ENCODE measurements around the gene ART4. TPM values are rescaled to one million over a fixed set of nuclear protein-coding genes. Genes with fewer than 3 reads are reported as not detected.

Gene ART4
- total and polyA plus RNA-seq, 2 donors (not counting 3 experiments of a cell fraction or from before 2014, with no cell fraction given): 12.5 to 54.7 TPM

DNA sequence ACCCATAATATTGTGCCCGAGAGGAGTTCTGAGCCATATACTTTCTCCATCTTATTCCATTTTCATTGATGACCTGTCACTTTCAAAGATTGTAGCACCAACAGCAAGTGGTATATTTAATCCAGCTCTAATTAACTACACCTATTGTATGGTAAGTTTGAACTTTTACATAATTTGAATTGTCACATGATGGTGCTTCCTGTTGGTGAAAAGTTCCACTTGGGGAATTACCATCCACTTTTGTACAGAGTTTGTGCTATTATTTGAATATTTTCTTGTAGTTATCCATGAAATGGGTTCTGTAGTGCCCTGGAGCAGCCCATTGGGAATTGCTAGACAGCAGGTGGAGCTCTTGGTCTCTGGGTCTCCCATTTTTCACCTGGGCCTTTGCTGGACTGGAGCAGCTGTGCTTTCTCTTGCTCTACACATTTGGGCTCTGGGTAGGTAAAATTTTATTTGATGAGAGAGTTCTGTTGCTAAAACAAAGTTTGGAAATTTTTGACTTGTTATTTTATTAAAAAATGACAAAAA is 32.3 kb downstream of the ART4 start:
- H3K4me2 ChIP-seq (ENCODE audit: insufficient read depth, low read length): no peak overlapping the region
- POLR2A ChIA-PET: interaction anchor here (0.8 kb wide), 1 partner anchor 8 kb away, joined by 3 read pairs; no protein-coding TSS in a partner anchor
- FAIRE-seq: peak; percentile 62

More for the DNA sequence above, 32.3 kb downstream of the ART4 start:
- Histone ChIP-seq H3K27ac (ENCODE audit: insufficient read depth, low read depth, low read length) (no peak overlapping the region), H3K36me3 (ENCODE audit: control insufficient read depth in 2 of 2, extremely low read depth in 1 of 2, insufficient read depth in 2 of 2, low read length in 2 of 2) (no peaks in the 10 kb centered on the region), H3K79me2 (ENCODE audit: control insufficient read depth, insufficient read depth, low read length) (no peaks in the 10 kb centered on the region), H3K9ac (replicated peaks; ENCODE audit: extremely low read depth, insufficient read depth, low read length) (no peak overlapping the region), H2AFZ (ENCODE audit: low read depth, low read length) (no peak overlapping the region), H3K9me3 (replicated peaks; ENCODE audit: control insufficient read depth, insufficient read depth, low read length) (no peaks in the 10 kb centered on the region), H3K9me1 (replicated peaks; ENCODE audit: control insufficient read depth, extremely low read depth, insufficient read depth, low read length) (no peaks in the 10 kb centered on the region), H3K4me1 (ENCODE audit: control insufficient read depth, extremely low read depth, insufficient read depth, low read length) (no peaks in the 10 kb centered on the region), H3K27me3 (ENCODE audit: control insufficient read depth in 2 of 2, insufficient read depth in 2 of 2, low read length in 2 of 2) (no peaks in the 10 kb centered on the region), H3K4me3 (replicated peaks in 1 of 3; ENCODE audit: insufficient read depth in 1 of 3, low read depth in 1 of 3, low read length in 3 of 3) (no peak overlapping the region), H4K20me1 (replicated peaks; ENCODE audit: control insufficient read depth, extremely low read depth, insufficient read depth, low read length) (no peaks in the 10 kb centered on the region)
- intact Hi-C loops (cut with micrococcal nuclease): loop anchor here (1.0 kb wide), 3 partner anchors 34 to 410 kb away; partner anchors contain the start of gene RERG
- dilution Hi-C loops (cut with MboI; ENCODE audit: extremely low pct_ligation_motif_present, low sequenced_read_pairs): no loop called here
- TF ChIP-seq FOS (IDR thresholded peaks at IDR 0.05; ENCODE audit: borderline replicate concordance, insufficient read depth, low read length): no peak
- TF ChIP-seq, protein P1, sequence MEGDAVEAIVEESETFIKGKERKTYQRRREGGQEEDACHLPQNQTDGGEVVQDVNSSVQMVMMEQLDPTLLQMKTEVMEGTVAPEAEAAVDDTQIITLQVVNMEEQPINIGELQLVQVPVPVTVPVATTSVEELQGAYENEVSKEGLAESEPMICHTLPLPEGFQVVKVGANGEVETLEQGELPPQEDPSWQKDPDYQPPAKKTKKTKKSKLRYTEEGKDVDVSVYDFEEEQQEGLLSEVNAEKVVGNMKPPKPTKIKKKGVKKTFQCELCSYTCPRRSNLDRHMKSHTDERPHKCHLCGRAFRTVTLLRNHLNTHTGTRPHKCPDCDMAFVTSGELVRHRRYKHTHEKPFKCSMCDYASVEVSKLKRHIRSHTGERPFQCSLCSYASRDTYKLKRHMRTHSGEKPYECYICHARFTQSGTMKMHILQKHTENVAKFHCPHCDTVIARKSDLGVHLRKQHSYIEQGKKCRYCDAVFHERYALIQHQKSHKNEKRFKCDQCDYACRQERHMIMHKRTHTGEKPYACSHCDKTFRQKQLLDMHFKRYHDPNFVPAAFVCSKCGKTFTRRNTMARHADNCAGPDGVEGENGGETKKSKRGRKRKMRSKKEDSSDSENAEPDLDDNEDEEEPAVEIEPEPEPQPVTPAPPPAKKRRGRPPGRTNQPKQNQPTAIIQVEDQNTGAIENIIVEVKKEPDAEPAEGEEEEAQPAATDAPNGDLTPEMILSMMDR (IDR thresholded peaks at IDR 0.05; ENCODE audit: extremely low read depth in 1 of 2, insufficient read depth in 1 of 2, low read depth in 1 of 2, low read length in 2 of 2): peak; percentile 57 to 61
- CTCF ChIA-PET: interaction anchor here (0.6 to 4.9 kb wide), 27 partner anchors 9 to 458 kb away, joined by 3 to 147 read pairs (median 5); partner anchors contain the start of genes ART4 and RERG
- DNase-seq (ENCODE audit: low read depth, low spot score): peak; percentile 54
- no TSS peak for BruUV-seq (replicated peaks)
